MCF 10A (cell line): ENCODE data around the gene AZIN2. TPM values are rescaled to one million over a fixed set of nuclear protein-coding genes. Genes with fewer than 3 reads are reported as not detected.

ENCODE experiments used
- BruUV-seq: library from RNA; stranded (reverse); fragments of 400-500 nt; replicated peaks from 2 replicates; lab custom pipeline; 2021; lab: Mats Ljungman, UMichigan
- CTCF ChIA-PET: fragments of 300-600 bp; sonication (Branson Sonifier 250); formaldehyde crosslinking; extraction: SDS; loops from one replicate; lab custom pipeline; 2021; ENCODE audit warnings: antibody characterized with exemption, inconsistent platforms; lab: Yijun Ruan, JAX
- POLR2A ChIA-PET: fragments of 300-600, 350-650 bp; sonication (Branson Sonifier 250); formaldehyde crosslinking; extraction: SDS; loops from one replicate; lab custom pipeline; 2020; ENCODE audit warnings: antibody characterized with exemption, inconsistent platforms; lab: Yijun Ruan, JAX
- DNase-seq: peaks from one replicate; pipeline ENCODE4 v3.0.0-alpha.2; 2018; ENCODE audit not compliant: unreplicated experiment
- H3K27ac Mint-ChIP-seq: one replicate; pipeline ENCODE4 v1.8.0; 2022; ENCODE audit warnings: mild to moderate bottlenecking, low read depth, mixed read lengths; ENCODE audit not compliant: unreplicated experiment
- H3K27me3 Mint-ChIP-seq: one replicate; pipeline ENCODE4 v1.8.0; 2022; ENCODE audit warnings: mixed read lengths; ENCODE audit not compliant: insufficient read depth, unreplicated experiment
- H3K36me3 Mint-ChIP-seq: one replicate; pipeline ENCODE4 v1.8.0; 2022; ENCODE audit warnings: mild to moderate bottlenecking, moderate library complexity, mixed read lengths; ENCODE audit not compliant: insufficient read depth, unreplicated experiment
- H3K4me1 Mint-ChIP-seq: one replicate; pipeline ENCODE4 v1.8.0; 2022; ENCODE audit warnings: mixed read lengths; ENCODE audit not compliant: insufficient read depth, unreplicated experiment
- H3K4me3 Mint-ChIP-seq: one replicate; pipeline ENCODE4 v1.8.0; 2022; ENCODE audit warnings: mild to moderate bottlenecking, moderate library complexity, mixed read lengths; ENCODE audit not compliant: unreplicated experiment
- H3K9me3 Mint-ChIP-seq: one replicate; pipeline ENCODE4 v1.8.0; 2022; ENCODE audit warnings: mixed read lengths; ENCODE audit not compliant: unreplicated experiment
- intact Hi-C: fragments of 100-400 bp; cut with micrococcal nuclease; formaldehyde crosslinking; loops from 2 replicates; pipeline ENCODE4 v1.14.1; 2022
- total RNA-seq: library from RNA; stranded (reverse); gene quantifications from 2 replicates; pipeline ENCODE4 v1.2.3, GENCODE V29; 2022
- TF ChIP-seq, protein P1 (sequence below): fragments of 200-600 bp; IDR thresholded peaks from one replicate; pipeline ENCODE4 v1.8.0; 2022; ENCODE audit warnings: antibody characterized with exemption, mild to moderate bottlenecking; ENCODE audit not compliant: unreplicated experiment

AZIN2 gene
- total RNA-seq, 1 experiment from 2014 or later, result 1.6 TPM

DNA sequence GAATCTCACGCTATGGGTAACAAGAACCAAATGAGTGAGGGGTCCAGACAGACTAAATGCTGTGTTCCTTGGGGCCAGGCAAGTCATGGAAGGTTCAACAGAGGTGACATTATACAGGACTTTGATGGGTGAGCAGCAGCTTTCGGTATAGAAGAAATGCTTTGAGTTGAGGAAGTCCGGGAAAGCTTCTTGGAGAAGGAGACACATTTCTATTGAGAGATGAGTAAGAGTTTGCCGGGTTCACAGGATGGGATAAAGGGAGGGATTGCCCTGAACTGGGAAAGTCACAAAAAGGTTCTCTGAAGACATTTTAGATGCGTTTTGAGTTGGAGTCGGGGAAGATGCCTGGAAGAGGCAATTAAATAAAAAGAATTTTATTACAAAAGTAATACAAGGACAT lies 580 bp upstream of the AZIN2 start:
- H3K9me3 Mint-ChIP-seq, result no peaks in the 10 kb centered on the region
- H3K36me3 Mint-ChIP-seq, result no peaks in the 10 kb centered on the region
- H3K4me3 Mint-ChIP-seq, result peak overlapping the region; percentile 75
- intact Hi-C loops, result loop anchor here (5.0 to 10.0 kb wide), 4 partner anchors 43 to 676 kb away; partner anchors contain the start of gene AK2
- POLR2A ChIA-PET, result interaction anchor here (0.6 to 2.9 kb wide), 16 partner anchors 13 to 205 kb away, joined by 3 to 18 read pairs (median 4); no protein-coding TSS in a partner anchor
- TF ChIP-seq, protein P1, sequence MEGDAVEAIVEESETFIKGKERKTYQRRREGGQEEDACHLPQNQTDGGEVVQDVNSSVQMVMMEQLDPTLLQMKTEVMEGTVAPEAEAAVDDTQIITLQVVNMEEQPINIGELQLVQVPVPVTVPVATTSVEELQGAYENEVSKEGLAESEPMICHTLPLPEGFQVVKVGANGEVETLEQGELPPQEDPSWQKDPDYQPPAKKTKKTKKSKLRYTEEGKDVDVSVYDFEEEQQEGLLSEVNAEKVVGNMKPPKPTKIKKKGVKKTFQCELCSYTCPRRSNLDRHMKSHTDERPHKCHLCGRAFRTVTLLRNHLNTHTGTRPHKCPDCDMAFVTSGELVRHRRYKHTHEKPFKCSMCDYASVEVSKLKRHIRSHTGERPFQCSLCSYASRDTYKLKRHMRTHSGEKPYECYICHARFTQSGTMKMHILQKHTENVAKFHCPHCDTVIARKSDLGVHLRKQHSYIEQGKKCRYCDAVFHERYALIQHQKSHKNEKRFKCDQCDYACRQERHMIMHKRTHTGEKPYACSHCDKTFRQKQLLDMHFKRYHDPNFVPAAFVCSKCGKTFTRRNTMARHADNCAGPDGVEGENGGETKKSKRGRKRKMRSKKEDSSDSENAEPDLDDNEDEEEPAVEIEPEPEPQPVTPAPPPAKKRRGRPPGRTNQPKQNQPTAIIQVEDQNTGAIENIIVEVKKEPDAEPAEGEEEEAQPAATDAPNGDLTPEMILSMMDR, result no peak
- TSS peak; percentile 89 for BruUV-seq
- no peaks in the 10 kb centered on the region for H3K27me3 Mint-ChIP-seq
- peaks cover 20% of the 10 kb centered on the region for H3K4me1 Mint-ChIP-seq
- peak overlapping the region; percentile 59 for H3K27ac Mint-ChIP-seq
- no peak for DNase-seq
- CTCF ChIA-PET, result interaction anchor here (0.6 to 3.4 kb wide), 8 partner anchors 12 to 147 kb away, joined by 3 to 12 read pairs (median 4); no protein-coding TSS in a partner anchor

GRCh38 chr1:33081554-33082305 lies 777 bp downstream of the AZIN2 start:
- BruUV-seq, result no TSS peak

GRCh38 chr1:33082575-33083108 lies 1.7 kb downstream of the AZIN2 start:
- ChIA-PET POLR2A (interaction anchor here (0.6 to 2.9 kb wide), 4 partner anchors 22 to 299 kb away, joined by 3 to 10 read pairs (median 3); partner anchors contain the start of gene RNF19B), CTCF (interaction anchor here (0.6 to 6.7 kb wide), 12 partner anchors 13 to 216 kb away, joined by 3 to 58 read pairs (median 4); no protein-coding TSS in a partner anchor)
- DNase-seq, result peak; percentile 24
- Mint-ChIP-seq H3K27ac (no peak overlapping the region), H3K36me3 (no peaks in the 10 kb centered on the region), H3K4me1 (peaks cover 20% of the 10 kb centered on the region), H3K27me3 (no peaks in the 10 kb centered on the region), H3K4me3 (peak overlapping the region; percentile 75), H3K9me3 (no peaks in the 10 kb centered on the region)
- TF ChIP-seq, protein P1, result no peak
- no TSS peak for BruUV-seq
- intact Hi-C loops, result loop anchor here (5.0 to 10.0 kb wide), 4 partner anchors 45 to 678 kb away; partner anchors contain the start of gene AK2

More at GRCh38 chr1:33081554-33082305, 777 bp downstream of the AZIN2 start:
- intact Hi-C loops, result loop anchor here (5.0 to 10.0 kb wide), 4 partner anchors 44 to 677 kb away; partner anchors contain the start of gene AK2
- no peaks in the 10 kb centered on the region for H3K36me3 Mint-ChIP-seq
- H3K27me3 Mint-ChIP-seq, result no peaks in the 10 kb centered on the region
- peak overlapping the region; percentile 59 for H3K27ac Mint-ChIP-seq
- DNase-seq, result no peak
- ChIA-PET CTCF (interaction anchor here (0.6 to 5.9 kb wide), 9 partner anchors 14 to 677 kb away, joined by 3 to 42 read pairs (median 3); no protein-coding TSS in a partner anchor), POLR2A (interaction anchor here (0.7 to 2.9 kb wide), 5 partner anchors 14 to 77 kb away, joined by 3 to 10 read pairs (median 4); no protein-coding TSS in a partner anchor)
- TF ChIP-seq, protein P1, result no peak
- no peaks in the 10 kb centered on the region for H3K9me3 Mint-ChIP-seq
- peaks cover 20% of the 10 kb centered on the region for H3K4me1 Mint-ChIP-seq
- peak overlapping the region; percentile 75 for H3K4me3 Mint-ChIP-seq
